Activated naive CD4-positive, alpha-beta T cell treated with anti-CD3 and anti-CD28 coated beads, Interleukin-2, amount 10 ng/mL, durations not matched to agents 7 days and 5 days (primary cell): ENCODE results near the gene ITLN1.
A peak's percentile ranks its signal among the peaks of the same experiment; 100 is the strongest.

ENCODE experiments used
- CTCF ChIA-PET: fragments of 350-600 bp; sonication (Branson Sonifier 250); formaldehyde crosslinking; loops from one replicate; lab custom pipeline; 2021; ENCODE audit warnings: antibody characterized with exemption; lab: Charles Lee
- DNase-seq: peaks from one replicate; pipeline ENCODE4 v3.0.0-alpha.2; 2020
- H3K27ac Mint-ChIP-seq: one replicate; pipeline ENCODE4 v1.8.0; 2021; ENCODE audit warnings: mild to moderate bottlenecking, moderate library complexity, mixed read lengths
- H3K27me3 Mint-ChIP-seq: one replicate; pipeline ENCODE4 v1.8.0; 2021; ENCODE audit warnings: mild to moderate bottlenecking, mixed read lengths
- H3K36me3 Mint-ChIP-seq: one replicate; pipeline ENCODE4 v1.8.0; 2021; ENCODE audit warnings: mixed read lengths
- H3K4me1 Mint-ChIP-seq: one replicate; pipeline ENCODE4 v1.8.0; 2021; ENCODE audit warnings: mixed read lengths
- H3K4me3 Mint-ChIP-seq: one replicate; pipeline ENCODE4 v1.8.0; 2021; ENCODE audit warnings: mild to moderate bottlenecking, moderate library complexity, mixed read lengths
- H3K9me3 Mint-ChIP-seq: one replicate; pipeline ENCODE4 v1.8.0; 2021; ENCODE audit warnings: mixed read lengths

Gene ITLN1

GRCh38 chr1:160836981-160837557 is 47.9 kb downstream of the ITLN1 start:
- Mint-ChIP-seq H3K4me3 (no peak overlapping the region), H3K27me3 (peaks cover 7% of the 10 kb centered on the region), H3K4me1 (peaks cover 65% of the 10 kb centered on the region), H3K9me3 (no peaks in the 10 kb centered on the region), H3K36me3 (no peaks in the 10 kb centered on the region), H3K27ac (peak overlapping the region; percentile 96)
- CTCF ChIA-PET = interaction anchor here (0.6 to 6.6 kb wide), 28 partner anchors 10 to 161 kb away, joined by 3 to 288 read pairs (median 5); partner anchors contain the start of genes CD244, ITLN1 and ITLN2
- DNase-seq = no peak

GRCh38 chr1:160836561-160836960 is 48.4 kb downstream of the ITLN1 start:
- Mint-ChIP-seq H3K4me3 (no peak overlapping the region), H3K27me3 (peaks cover 4% of the 10 kb centered on the region), H3K36me3 (no peaks in the 10 kb centered on the region), H3K9me3 (no peaks in the 10 kb centered on the region), H3K27ac (peak overlapping the region; percentile 96), H3K4me1 (peaks cover 65% of the 10 kb centered on the region)
- CTCF ChIA-PET = interaction anchor here (0.6 to 6.6 kb wide), 25 partner anchors 9 to 161 kb away, joined by 3 to 288 read pairs (median 6); partner anchors contain the start of genes CD244, ITLN1 and ITLN2
- no peak for DNase-seq

- Mint-ChIP-seq H3K27me3 (no peaks in the 10 kb centered on the region), H3K4me1 (peaks cover 65% of the 10 kb centered on the region), H3K27ac (peak overlapping the region; percentile 52), H3K36me3 (no peaks in the 10 kb centered on the region), H3K9me3 (no peaks in the 10 kb centered on the region), H3K4me3 (no peak overlapping the region)
- CTCF ChIA-PET = interaction anchor here (1.1 to 6.6 kb wide), 29 partner anchors 9 to 161 kb away, joined by 3 to 288 read pairs (median 7); partner anchors contain the start of genes CD244, ITLN1, ITLN2 and LY9
- no peak for DNase-seq
Observed at GRCh38 chr1:160835751-160836150, 49.2 kb downstream of the ITLN1 start.

- no peaks in the 10 kb centered on the region for H3K9me3 Mint-ChIP-seq
- peak; percentile 66 for DNase-seq
- no peak overlapping the region for H3K4me3 Mint-ChIP-seq
- CTCF ChIA-PET = interaction anchor here (0.6 to 6.6 kb wide), 37 partner anchors 8 to 262 kb away, joined by 3 to 288 read pairs (median 5); partner anchors contain the start of genes CD244, ITLN1, ITLN2 and LY9
- H3K27ac Mint-ChIP-seq = no peak overlapping the region
- H3K36me3 Mint-ChIP-seq = no peaks in the 10 kb centered on the region
- no peaks in the 10 kb centered on the region for H3K27me3 Mint-ChIP-seq
- H3K4me1 Mint-ChIP-seq = peaks cover 68% of the 10 kb centered on the region
Observed at GRCh38 chr1:160834945-160835565, 49.9 kb downstream of the ITLN1 start.

GRCh38 chr1:160830321-160831153 is 54.4 kb downstream of the ITLN1 start:
- DNase-seq = peak; percentile 88
- peaks cover 26% of the 10 kb centered on the region for H3K36me3 Mint-ChIP-seq
- H3K27ac Mint-ChIP-seq = no peak overlapping the region
- no peaks in the 10 kb centered on the region for H3K27me3 Mint-ChIP-seq
- peaks cover 26% of the 10 kb centered on the region for H3K4me1 Mint-ChIP-seq
- no peak overlapping the region for H3K4me3 Mint-ChIP-seq
- CTCF ChIA-PET = interaction anchor here (0.8 to 6.5 kb wide), 17 partner anchors 10 to 160 kb away, joined by 3 to 157 read pairs (median 6); partner anchors contain the start of genes ITLN2 and LY9
- H3K9me3 Mint-ChIP-seq = no peaks in the 10 kb centered on the region

GRCh38 chr1:160829766-160830165 is 55.2 kb downstream of the ITLN1 start:
- Mint-ChIP-seq H3K4me3 (no peak overlapping the region), H3K4me1 (peaks cover 18% of the 10 kb centered on the region), H3K27ac (peak overlapping the region; percentile 47), H3K36me3 (peaks cover 29% of the 10 kb centered on the region), H3K27me3 (no peaks in the 10 kb centered on the region), H3K9me3 (no peaks in the 10 kb centered on the region)
- no peak for DNase-seq
- CTCF ChIA-PET = interaction anchor here (0.6 to 6.5 kb wide), 17 partner anchors 11 to 161 kb away, joined by 3 to 157 read pairs (median 4); partner anchors contain the start of genes ITLN2 and LY9

GRCh38 chr1:160827418-160827817 is 57.6 kb downstream of the ITLN1 start:
- peaks cover 43% of the 10 kb centered on the region for H3K36me3 Mint-ChIP-seq
- no peak overlapping the region for H3K4me3 Mint-ChIP-seq
- no peak for DNase-seq
- no peaks in the 10 kb centered on the region for H3K27me3 Mint-ChIP-seq
- H3K4me1 Mint-ChIP-seq = peaks cover 3% of the 10 kb centered on the region
- no peak overlapping the region for H3K27ac Mint-ChIP-seq
- CTCF ChIA-PET = interaction anchor here (0.6 to 6.5 kb wide), 7 partner anchors 8 to 146 kb away, joined by 3 to 157 read pairs (median 6); partner anchors contain the start of gene LY9
- no peaks in the 10 kb centered on the region for H3K9me3 Mint-ChIP-seq

GRCh38 chr1:160826546-160826945 is 58.4 kb downstream of the ITLN1 start:
- H3K27me3 Mint-ChIP-seq = no peaks in the 10 kb centered on the region
- no peaks in the 10 kb centered on the region for H3K9me3 Mint-ChIP-seq
- no peak for DNase-seq
- peaks cover 3% of the 10 kb centered on the region for H3K4me1 Mint-ChIP-seq
- H3K4me3 Mint-ChIP-seq = no peak overlapping the region
- CTCF ChIA-PET = interaction anchor here (0.6 to 6.5 kb wide), 7 partner anchors 9 to 535 kb away, joined by 3 to 157 read pairs (median 6); partner anchors contain the start of gene LY9
- H3K27ac Mint-ChIP-seq = no peak overlapping the region
- peaks cover 51% of the 10 kb centered on the region for H3K36me3 Mint-ChIP-seq
